NCI-H1436 (cell line): ENCODE data around the gene USP40.

ENCODE experiments used
- DNase-seq: peaks from one replicate; lab custom pipeline; 2025; lab: John Stamatoyannopoulos, UW

Gene USP40

DNA sequence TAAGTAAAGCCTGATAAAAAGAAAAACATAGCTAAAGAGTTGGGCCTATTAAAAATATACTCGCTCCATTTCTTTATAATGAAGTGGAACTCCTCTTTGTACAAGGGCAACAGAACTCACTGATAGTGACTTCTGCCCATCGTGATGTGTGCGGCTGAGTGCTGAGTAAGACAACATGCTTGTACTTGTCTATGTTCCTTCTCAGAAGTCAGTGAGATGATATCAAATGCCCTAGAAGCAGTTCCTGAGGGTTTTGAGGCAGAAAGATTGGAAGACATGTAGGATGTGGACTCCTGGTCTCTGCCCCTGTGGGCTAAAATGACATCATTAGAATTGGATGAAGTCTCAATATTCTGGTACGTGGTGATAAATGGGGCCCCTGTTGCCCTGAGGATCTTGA is 73.8 kb downstream of the USP40 start:
- no peak for DNase-seq

DNA sequence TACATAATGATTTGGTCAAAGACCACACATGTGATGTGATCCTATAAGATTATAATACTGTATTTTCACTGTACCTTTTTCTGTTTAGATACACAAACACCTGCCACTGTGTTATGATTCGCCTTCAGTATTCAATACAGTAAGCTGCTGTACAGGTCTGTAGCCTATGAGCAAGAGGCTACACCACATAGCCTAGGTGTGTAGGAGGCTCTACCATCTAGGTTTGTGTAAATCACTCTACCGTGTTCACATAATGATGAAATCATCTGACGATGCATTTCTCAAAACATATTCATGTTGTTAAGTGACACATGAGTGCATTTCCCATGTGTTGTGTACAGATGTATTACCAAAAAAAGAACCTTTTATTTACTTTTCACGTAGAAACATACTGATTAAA is 74.5 kb downstream of the USP40 start:
- no peak for DNase-seq

DNA sequence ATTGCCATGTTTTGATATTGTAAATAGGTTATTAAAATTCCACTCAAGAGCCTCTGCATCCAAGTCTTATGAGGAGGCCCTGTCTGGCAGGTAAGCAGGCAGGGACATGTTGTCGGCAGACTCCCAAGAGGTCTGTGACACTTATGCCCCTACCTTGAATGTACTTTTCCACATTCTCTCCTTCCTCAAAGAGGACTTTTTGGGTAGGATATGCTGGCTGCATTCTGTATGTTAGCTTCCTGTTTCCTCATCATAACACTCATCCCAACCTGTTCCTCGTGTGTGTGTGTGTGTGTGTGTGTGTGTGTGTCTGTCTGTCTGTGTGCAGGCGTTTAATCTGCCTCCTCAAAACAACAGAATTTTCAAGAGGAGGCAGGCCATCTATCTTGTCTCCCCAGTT is 75.3 kb downstream of the USP40 start:
- DNase-seq = no peak

DNA sequence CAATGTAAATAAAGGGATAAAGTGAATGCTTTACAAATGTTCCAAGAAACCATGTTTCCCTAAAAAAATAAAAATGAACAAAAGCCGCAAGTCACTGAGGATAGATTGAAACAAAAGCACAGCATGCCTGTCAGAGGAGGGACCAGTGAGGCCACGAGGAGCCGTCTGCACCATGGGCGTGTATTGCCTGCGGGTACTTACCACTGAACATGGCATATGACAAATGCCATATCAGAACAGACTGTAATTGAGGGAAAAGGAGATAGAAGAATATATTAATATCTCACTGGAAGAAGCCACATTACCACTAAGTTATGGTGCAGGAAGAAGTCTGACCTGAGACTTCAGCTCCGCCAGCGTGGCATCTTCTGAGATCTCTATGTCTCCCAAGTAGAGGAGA is 75.8 kb downstream of the USP40 start:
- DNase-seq = no peak

DNA sequence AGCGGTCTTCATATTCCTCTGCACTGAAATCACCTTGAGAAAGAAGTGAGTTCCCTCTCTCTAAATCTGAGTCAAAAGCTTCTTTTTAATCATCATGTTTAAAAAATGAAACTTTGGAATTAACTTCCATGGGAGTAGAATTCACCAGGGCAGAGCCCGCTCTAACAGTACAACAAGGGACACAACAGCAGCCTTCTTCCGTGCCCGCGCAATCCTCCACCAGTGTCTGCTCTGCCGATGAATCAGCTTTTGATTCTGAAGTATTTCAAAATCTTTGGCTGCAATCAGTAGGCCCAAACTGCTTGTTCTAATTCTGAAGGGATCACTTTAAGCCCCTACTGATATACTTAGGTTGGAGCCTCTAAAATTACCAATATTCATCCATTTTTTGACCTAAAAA is 76.9 kb downstream of the USP40 start:
- no peak for DNase-seq

DNA sequence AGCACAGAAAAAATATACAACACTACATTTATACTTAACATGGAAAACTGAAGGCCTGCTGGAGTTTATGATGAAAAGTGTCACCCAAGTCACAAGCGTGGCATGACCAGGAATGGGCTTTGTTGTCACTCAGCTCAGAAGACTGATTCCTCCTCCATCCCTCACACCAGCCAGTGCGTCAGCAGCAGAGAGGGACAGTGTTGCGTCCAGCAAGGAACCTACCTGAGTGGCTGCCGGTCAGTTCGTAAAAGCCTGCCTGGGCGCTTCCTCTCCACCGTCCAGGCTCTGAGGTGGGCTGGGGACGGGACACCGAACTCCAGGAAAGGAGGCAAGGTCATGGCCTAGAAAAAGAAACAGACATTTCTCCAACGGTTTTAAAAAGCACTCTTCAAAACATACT is 77.4 kb downstream of the USP40 start:
- DNase-seq = no peak

DNA sequence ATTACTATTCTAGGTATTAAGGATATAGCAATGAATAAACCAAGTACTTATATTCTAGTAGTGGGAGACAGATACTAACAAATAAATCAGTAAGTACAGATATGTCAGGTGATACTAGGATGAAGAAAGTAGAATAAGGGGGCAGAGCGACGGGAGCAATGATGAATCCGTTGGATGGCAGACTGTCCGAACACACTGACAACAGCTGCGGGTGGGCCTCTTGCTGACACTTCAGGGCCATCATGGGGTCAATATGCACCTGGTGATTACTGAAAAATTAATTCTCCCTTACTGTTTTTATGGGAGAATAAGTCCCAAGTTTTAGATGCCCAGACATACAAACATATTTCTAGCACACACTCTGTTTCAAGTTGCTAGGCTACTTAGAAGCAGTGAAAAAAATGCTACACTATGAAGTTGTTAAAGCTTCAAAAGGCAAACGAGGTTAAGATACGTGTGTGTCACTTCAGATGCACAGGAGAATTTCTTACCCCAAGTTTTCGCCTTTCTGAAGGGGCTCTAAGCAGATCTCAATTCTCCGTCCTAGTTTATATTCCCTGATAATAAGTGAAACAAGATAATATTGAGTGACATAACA is 78.7 kb downstream of the USP40 start:
- no peak for DNase-seq

DNA sequence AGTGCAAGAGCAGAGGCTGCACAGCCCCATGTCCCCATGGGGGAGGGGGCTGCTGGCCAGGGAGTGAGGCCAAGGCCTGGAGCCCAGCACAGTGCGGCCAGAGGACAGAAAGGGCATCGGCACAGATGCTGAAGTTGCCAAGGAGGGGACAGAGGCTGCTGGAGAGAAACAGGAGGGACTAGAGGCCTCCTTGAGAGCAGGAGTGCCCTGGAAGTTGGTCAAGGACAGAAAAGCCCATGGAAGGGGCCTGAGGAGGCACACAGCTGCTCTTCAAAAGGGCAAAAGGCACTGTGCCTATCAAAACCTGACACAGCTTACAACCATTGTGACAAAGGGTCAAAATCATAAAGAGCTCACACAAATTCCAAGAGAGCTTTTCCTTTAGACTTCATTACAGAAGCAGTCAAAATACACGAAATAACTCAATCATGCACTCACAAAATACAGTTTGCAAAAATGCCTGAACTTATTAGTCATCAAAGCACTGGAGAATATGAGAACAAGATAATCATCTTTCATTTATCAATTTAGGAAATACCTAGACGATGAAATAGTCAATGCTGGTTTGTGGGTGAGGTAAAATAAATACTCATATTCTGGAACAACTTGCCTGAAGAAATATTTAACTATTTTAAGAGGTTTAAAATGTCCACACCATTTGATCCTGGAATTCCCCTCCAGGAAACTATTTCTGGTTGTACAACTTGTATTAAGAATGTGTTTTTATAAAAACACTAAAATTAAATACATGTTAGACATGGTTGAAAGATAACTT is 79.6 kb downstream of the USP40 start:
- no peak for DNase-seq

DNA sequence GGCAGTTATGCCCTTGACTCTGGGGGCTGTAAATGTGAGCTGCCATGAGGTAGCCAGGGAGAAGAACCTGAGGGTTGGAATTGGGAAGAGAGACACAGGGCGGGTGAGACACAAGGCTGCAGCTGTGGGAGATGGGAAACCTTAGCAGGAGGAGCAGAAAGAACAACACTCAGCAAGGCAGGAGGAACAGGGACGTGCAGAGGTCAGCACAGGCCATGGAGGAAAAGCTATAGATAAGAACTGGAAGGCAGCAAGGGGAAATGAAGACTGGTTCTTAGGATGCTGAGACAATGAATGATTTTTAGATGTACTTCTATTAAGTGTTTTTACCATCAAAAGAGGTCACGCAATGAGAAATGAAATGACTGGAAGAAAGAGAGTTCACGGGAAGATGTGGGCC is 80.2 kb downstream of the USP40 start:
- DNase-seq = no peak

DNA sequence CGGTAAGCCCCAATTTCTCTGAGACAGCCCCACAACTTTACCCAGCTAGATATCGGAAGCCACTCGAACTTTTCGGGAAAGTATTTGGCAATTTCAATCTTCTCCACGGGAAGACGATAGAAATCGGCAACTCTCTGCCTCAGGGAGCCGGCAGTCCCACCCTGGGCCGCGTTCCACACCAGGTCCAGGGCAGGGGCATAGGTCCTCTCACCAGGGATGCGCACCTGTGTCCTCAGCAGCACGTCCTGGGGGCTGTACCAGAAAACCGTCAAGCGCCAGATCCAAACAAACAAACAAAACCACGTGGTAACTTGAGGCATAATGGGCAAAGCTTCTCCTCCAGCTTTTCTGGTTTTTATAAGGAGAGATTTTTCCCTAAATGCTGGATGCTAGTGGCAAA is 80.9 kb downstream of the USP40 start:
- no peak for DNase-seq

DNA sequence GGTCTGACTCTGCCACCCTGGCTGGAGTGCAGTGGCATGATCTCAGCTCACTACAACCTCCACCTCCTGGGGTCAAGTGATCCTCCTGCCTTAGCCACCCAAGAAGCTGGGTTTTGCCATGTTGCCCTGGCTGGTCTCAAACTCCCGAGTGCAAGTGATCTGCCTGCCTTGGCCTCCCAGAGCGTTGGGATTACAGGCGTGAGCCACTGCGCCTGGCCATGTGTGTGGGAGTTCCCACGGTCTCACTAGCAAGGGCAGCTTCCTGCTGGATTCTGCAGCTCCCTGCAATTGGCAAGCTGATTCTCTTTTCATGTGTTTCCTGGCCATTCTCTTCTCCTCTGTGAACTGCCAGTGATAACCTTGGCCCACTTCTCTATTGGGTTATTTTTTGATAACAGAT is 84.0 kb downstream of the USP40 start:
- DNase-seq = no peak

DNA sequence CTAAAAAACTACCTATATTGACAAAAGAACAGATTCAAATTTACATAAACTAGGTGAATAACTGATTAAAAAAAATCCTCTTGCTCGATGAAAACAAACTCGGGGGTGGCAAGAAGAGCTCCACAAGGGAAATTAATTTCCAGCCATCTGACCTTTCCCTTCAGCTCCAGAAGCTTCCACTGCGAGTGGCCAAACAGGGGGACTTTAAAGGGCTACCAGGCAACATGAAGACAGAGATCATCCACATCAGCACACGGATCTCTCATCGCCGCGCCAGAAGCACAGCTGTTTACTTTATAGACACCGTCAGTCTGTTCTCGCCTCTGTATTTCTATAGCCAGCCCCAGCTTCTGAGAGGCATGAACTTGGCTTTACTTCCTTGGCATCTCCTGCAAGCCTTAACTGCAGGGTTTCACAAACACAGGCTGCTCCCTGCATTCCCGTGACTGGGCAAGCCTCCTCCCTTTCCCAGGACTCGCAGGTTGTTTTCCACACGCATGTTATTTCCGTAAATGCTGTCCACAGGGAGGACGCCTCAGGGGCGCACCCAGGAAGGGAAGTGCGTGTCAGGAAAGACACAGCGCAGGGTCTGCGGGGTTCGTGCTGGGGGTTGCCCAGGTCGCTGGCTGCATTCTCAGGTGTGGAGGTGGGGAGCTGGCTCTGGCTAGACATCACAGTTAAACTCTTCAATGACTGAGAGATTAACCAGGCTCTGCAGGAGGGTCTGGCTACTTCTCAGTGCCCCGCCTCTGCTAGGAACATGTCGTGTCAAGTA is 85.0 kb downstream of the USP40 start:
- DNase-seq = no peak

DNA sequence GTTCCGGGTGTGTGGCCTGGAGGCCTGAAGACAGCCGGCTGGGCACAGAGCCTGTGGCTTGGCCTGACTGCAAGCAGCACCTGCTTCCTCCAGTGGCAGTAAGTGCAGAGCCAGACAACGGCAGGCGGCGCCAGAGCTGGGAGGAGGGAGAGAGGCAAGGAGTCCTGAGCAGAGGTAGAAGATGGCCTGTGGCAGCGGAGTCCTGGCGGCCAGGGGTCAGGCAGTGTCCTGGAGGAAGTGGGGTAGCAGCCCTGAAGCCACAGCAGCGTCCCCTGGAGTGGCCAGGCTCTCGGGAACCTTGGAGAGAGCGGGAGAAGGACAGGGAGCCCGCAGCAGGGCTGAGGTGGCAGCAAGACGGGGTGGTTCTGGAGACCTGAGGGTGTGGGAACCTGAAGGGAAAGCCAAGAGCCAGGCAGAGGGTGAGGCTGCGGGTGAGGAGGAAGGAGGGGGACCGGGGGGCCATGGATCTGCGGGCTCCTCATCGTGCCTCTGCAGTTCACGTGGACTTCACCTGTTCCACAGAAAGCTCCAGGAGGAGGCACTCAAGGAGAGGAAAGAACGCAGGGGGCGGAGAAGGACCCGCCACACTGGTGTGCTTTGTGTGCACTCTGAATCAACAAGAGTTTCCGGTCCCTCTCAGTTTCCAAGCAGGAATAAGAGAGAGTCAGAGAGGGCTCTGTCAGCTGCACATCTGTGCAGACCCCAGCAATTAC is 85.9 kb downstream of the USP40 start:
- peak; percentile 37 for DNase-seq

DNA sequence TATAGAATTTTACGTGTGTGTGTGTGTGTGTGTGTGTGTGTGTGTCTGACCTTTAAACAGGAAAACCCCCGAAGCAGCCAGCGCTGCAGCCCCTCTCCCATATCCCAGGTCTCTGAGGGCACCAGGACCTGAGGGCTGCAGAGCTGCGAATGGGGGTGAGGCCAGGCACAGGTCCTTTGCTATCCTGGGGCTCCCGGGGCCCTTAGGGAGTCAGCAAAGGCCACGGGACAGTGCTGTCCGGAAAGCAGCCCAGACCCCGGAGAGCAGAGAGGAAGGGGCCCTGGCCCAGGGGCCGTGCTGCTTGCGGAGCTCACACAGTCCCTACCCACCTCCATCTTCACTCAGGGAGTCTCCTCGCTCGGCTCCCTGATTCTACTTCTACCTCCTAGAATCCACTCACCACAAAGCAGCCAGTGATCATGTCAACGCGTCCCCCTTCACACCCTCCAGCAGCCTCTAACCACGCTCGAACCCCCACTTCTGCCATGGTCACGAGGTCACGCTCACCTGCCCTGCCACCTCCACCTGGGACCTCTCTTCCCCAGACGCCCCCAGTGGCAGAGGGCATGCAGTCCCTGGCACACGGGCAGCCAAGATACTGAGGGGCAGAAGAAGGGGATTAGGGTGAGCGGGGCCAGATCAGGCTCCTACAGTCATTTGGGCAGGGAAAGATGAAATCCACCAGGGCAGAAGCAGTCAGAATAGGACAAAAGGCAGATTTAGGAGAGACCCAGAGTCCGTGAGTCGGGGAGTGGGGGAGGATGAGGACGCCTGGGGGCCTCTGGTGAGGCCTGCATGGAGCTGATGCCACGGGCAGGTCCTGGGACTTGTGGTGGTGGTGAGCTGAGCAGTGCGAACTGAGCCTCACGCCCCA is 86.7 kb downstream of the USP40 start:
- no peak for DNase-seq

DNA sequence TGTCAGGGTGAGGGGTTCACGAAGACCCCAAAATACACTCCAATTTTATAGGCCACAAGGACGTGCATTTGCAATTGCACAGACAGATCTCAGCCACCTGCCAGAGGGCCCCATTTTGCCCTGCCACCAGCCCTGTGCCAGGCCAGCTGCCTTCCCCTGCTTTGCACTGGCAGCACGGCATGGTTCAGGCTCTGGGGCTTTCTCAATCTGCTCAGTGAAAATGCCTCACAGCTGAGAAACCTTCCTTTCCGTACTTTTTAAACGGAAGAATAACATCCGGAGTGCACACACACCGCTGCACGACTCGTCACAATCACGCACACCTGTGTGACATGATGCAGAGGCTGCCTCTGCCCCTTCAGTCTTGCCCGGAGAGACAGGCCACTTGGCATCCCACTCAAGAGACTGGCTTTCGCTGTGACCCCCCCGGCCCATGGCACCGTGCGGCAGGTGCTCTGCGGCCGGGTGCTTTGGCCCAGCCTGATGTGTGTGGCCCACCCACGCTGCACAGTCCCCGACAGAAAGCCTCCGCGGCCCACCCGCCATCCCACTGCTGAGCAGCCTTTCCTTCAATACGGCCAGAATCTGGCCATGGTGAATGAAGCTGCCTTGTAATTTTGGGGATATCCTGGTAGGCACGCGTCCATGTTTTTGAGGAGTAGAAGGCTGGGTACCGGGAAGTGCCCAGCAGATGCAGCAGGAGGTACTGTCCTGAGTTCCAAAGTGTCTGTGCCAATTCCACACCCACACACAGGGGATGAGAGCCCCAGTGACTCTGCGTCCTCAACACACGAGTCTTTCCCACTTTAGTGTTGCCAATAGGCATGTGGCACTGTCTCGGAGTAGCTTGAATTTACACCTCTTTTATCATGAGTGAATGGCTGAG is 88.8 kb downstream of the USP40 start:
- no peak for DNase-seq

DNA sequence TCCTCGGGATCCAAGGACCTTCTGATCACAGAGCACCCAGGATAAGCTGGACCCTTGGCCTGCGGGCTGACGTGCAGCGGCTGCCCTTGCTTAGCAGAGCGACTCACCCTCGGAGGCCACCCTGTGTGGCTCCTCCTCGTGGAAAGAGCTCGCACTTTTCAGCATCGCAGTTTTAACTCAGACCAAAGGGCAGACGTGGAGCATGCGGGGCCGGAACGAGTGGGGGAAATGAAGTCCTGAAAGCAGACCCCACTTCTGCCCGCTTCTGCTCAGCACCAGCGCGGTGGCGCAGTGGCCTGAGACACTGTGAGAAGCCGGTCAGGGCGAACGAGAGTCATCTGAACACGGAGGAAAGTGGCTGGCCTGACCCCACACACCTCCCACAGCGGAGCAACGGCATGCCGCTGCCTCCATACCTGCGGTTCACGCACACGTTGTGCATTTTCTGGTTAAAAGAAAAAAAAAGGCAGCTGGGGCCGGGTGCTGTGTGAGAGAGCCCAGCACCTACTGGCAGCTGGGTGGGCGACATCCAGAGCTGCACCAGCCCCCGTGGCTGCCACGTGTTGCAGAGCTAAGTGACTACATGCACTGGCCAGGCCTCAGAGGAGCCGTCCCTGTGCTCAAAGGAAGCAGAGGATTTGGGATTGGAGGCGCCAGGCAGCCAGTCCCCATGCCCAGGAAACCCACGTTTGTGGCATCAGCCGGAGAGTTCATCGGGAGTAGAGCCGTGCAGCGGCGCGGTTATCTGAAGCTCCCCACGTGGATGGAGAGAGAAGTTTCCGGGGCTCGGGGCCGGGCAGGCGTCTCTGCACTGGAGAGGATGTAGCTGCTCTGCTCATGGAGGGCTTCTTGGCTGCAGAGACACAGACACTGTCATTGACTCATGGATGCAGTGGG is 89.7 kb downstream of the USP40 start:
- no peak for DNase-seq

DNA sequence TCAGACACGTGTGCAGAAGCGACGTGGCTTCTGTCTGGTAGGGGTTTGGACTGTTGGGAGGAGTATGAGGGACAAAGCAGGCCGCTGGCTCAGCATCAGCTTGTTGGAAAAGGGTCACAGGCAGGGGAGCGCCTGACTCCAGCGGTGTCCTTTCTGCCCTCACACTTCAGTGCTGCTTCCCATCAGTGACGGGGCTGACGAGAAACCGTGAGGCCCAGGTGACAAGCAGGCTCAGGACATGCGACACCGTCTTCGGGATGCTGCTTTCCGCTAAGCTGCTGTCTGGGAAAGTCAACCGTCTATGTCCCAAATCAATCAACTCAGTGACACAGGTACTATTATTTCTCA is 90.5 kb downstream of the USP40 start:
- no peak for DNase-seq

DNA sequence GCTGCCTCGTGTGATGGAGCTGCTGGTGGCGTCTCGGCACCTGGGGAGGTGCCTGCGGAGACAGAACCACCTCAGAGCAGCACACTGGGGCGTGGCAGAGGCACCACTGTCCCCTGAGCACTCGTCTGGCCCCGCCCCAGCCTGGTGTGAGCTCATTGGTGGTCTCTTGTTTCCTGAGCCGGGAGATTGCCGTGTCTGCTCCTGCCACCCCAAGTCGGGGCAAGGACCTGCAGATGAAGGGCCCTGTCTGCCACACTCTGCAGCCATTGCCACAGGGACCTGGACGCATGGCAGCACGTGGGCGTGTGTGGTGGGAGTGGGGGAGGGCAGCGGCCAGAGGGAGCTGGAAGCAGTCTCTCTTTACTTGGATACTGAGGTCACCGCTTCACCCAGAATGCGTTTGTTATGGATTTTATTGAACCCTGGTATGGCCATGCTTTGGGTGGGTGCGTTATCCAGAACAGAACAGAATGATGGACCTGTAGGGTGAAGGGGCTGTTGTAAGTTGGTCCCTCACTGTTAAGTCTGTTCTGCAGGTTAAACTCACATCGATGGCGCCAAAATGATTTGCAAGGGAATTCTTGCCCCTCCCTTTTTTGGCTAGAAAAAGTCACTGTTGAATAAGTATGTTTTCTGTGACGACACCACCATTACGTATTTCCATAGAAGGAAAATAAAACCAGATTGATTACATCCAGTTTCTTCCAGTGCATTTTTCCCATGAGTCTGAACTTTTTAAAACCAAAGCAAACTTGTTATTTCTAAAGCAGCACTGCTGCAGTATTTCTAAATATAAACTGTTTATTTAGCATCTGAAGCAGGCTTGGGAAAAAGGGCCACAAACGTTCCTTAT is 92.0 kb downstream of the USP40 start:
- DNase-seq = no peak

DNA sequence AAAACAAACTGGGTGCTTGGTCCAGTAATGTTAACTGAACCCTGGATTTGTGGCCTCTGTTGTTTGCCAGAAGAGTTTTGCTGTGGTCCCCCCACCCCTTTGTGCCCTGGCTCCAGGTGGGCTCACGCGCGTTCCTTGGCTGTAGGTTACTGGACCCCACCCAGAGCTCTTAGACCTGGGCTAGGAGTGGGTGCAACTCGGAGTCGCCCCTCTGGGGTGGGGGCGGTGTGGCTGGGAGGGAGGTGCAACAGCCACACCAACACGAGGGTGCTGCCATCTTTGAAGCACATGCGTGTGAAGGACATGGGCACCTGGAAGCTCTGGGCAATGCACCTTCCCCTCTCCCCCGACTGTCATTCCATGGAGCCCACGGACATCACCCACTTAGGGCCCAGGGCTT is 92.7 kb downstream of the USP40 start:
- no peak for DNase-seq
